ENCODE measurements around the gene PNMA6E. TPM values are rescaled to one million over a fixed set of nuclear protein-coding genes. Genes with fewer than 3 reads are reported as not detected.

The PNMA6E gene
- total RNA-seq, 4 donors from 2014 or later = not detected

GRCh38 chrX:153370293-153371055 is 30.7 kb downstream of the PNMA6E start:
- TF ChIP-seq CTCF (IDR thresholded peaks at IDR 0.05) (no peak), POLR2A (IDR thresholded peaks at IDR 0.05) (no peak)
- no peak overlapping the region for H3K27ac ChIP-seq
- no peaks in the 10 kb centered on the region for H3K4me1 ChIP-seq
- DNase-seq = peak in 1 of 3 donors; percentile 7
- no peaks in the 10 kb centered on the region for H3K9me3 ChIP-seq
- no peaks in the 10 kb centered on the region for H3K27me3 ChIP-seq
- no peaks in the 10 kb centered on the region for H3K36me3 ChIP-seq
- no peak overlapping the region for H3K4me3 ChIP-seq

- no peak overlapping the region for H3K4me3 ChIP-seq
- TF ChIP-seq CTCF (IDR thresholded peaks at IDR 0.05) (no peak), POLR2A (IDR thresholded peaks at IDR 0.05) (no peak)
- H3K4me1 ChIP-seq = no peaks in the 10 kb centered on the region
- no peak for DNase-seq
- no peaks in the 10 kb centered on the region for H3K9me3 ChIP-seq
- no peaks in the 10 kb centered on the region for H3K27me3 ChIP-seq
- H3K27ac ChIP-seq = no peak overlapping the region
- H3K36me3 ChIP-seq = no peaks in the 10 kb centered on the region
These were observed 34.1 kb downstream of the PNMA6E start for GRCh38 chrX:153366878-153367538.

- H3K4me3 ChIP-seq = no peak overlapping the region
- H3K4me1 ChIP-seq = no peaks in the 10 kb centered on the region
- TF ChIP-seq CTCF (IDR thresholded peaks at IDR 0.05) (no peak), POLR2A (IDR thresholded peaks at IDR 0.05) (no peak)
- no peaks in the 10 kb centered on the region for H3K9me3 ChIP-seq
- H3K27me3 ChIP-seq = no peaks in the 10 kb centered on the region
- DNase-seq = no peak
- no peak overlapping the region for H3K27ac ChIP-seq
- no peaks in the 10 kb centered on the region for H3K36me3 ChIP-seq
These were observed 35.0 kb downstream of the PNMA6E start for GRCh38 chrX:153366119-153366518.

GRCh38 chrX:153365670-153366069 is 35.5 kb downstream of the PNMA6E start:
- Histone ChIP-seq H3K4me1 (no peaks in the 10 kb centered on the region), H3K4me3 (no peak overlapping the region), H3K36me3 (no peaks in the 10 kb centered on the region), H3K9me3 (no peaks in the 10 kb centered on the region), H3K27me3 (no peaks in the 10 kb centered on the region), H3K27ac (no peak overlapping the region)
- DNase-seq = no peak
- TF ChIP-seq POLR2A (IDR thresholded peaks at IDR 0.05) (no peak), CTCF (IDR thresholded peaks at IDR 0.05) (no peak)

- H3K9me3 ChIP-seq = peaks cover 0 to 5% (median 0%) of the 10 kb centered on the region in 4 donors
- DNase-seq = no peak
- no peak overlapping the region for H3K4me3 ChIP-seq
- H3K36me3 ChIP-seq = no peaks in the 10 kb centered on the region
- TF ChIP-seq POLR2A (IDR thresholded peaks at IDR 0.05) = no peak
- no peak for TF ChIP-seq CTCF (IDR thresholded peaks at IDR 0.05)
- no peaks in the 10 kb centered on the region for H3K27me3 ChIP-seq
- H3K4me1 ChIP-seq = no peaks in the 10 kb centered on the region
- H3K27ac ChIP-seq = no peak overlapping the region
These were observed 39.3 kb downstream of the PNMA6E start for GRCh38 chrX:153361781-153362397.
